CD14-positive monocyte (primary cell): ENCODE measurements around the gene ASCL2. TPM values are rescaled to one million over a fixed set of nuclear protein-coding genes. Genes with fewer than 3 reads are reported as not detected.
"Not testable (repeated sequence)": the region's sequence is repeated elsewhere in the genome, so short reads cannot be mapped to it uniquely, and the experiment has no call there.

Experiments
- DNase-seq, 3 donors: peaks; one replicate each; pipeline ENCODE4 v3.0.0-alpha.2; 2011 to 2022
- H2AFZ ChIP-seq: 2 replicates; pipeline ENCODE4 v1.6.0; 2012; ENCODE audit warnings: mild to moderate bottlenecking, low read depth, low read length, inconsistent platforms; ENCODE audit not compliant: insufficient read depth, poor library complexity, severe bottlenecking
- H3K27ac ChIP-seq, 2 donors: 1 replicate in 1 of 2; 2 replicates in 1 of 2; pipeline ENCODE4 v1.5.1; 2012 to 2013; ENCODE audit warnings: low read length in 2 of 2, control low read depth in 1 of 2, inconsistent platforms in 1 of 2, low read depth in 1 of 2, mild to moderate bottlenecking in 1 of 2
- H3K27me3 ChIP-seq, 2 donors: one replicate each; pipeline versions ENCODE4 v1.6.0 to v1.6.1; 2011 to 2013; ENCODE audit warnings: low read length in 2 of 2; ENCODE audit not compliant: control insufficient read depth in 2 of 2, insufficient read depth in 2 of 2
- H3K36me3 ChIP-seq, 2 donors: replicated peaks in 1 of 2; 1 replicate in 1 of 2; 2 replicates in 1 of 2; pipeline versions ENCODE4 v1.5.1 to v1.6.1; 2012 to 2013; ENCODE audit warnings: low read length in 2 of 2, control low read depth in 1 of 2, inconsistent platforms in 1 of 2, mild to moderate bottlenecking in 1 of 2; ENCODE audit not compliant: insufficient read depth in 2 of 2, control insufficient read depth in 1 of 2
- H3K4me1 ChIP-seq, 2 donors: 1 replicate in 1 of 2; 2 replicates in 1 of 2; pipeline versions ENCODE4 v1.5.1 to v1.6.1; 2012 to 2013; ENCODE audit warnings: low read length in 2 of 2, control low read depth in 1 of 2, inconsistent platforms in 1 of 2, mild to moderate bottlenecking in 1 of 2, moderate library complexity in 1 of 2; ENCODE audit not compliant: insufficient read depth in 2 of 2, control insufficient read depth in 1 of 2
- H3K4me2 ChIP-seq: replicated peaks from 2 replicates; pipeline ENCODE3; 2012; ENCODE audit warnings: low read length, moderate library complexity, mild to moderate bottlenecking; ENCODE audit not compliant: poor library complexity, severe bottlenecking; ENCODE audit errors: extremely low read depth
- H3K4me3 ChIP-seq, 3 experiments: fragments of 200-600 bp in 1 of 3; sonication (generic) in 1 of 3; replicated peaks in 1 of 3; 1 replicate in 2 of 3; 2 replicates in 1 of 3; pipeline ENCODE4 v1.5.1; 2011 to 2013; ENCODE audit warnings: low read length in 3 of 3, mild to moderate bottlenecking in 3 of 3, control low read depth in 2 of 3, low read depth in 2 of 3, inconsistent platforms in 1 of 3, moderate library complexity in 1 of 3
- H3K79me2 ChIP-seq: 2 replicates; pipeline ENCODE4 v1.6.0; 2012; ENCODE audit warnings: mild to moderate bottlenecking, control low read depth, inconsistent platforms, low read length, moderate library complexity; ENCODE audit not compliant: insufficient read depth
- H3K9ac ChIP-seq: 2 replicates; pipeline ENCODE4 v1.6.0; 2017; ENCODE audit warnings: low read length, mild to moderate bottlenecking; ENCODE audit not compliant: insufficient read depth, poor library complexity, severe bottlenecking
- H3K9me3 ChIP-seq, 2 donors: replicated peaks in 1 of 2; 1 replicate in 1 of 2; 2 replicates in 1 of 2; pipeline versions ENCODE4 v1.5.1 to v1.6.1; 2012 to 2013; ENCODE audit warnings: low read length in 2 of 2, control low read depth in 1 of 2; ENCODE audit not compliant: control insufficient read depth in 1 of 2, insufficient read depth in 1 of 2
- H4K20me1 ChIP-seq: 2 replicates; pipeline ENCODE4 v1.6.0; 2012; ENCODE audit warnings: mild to moderate bottlenecking, low read length, control low read depth, moderate library complexity; ENCODE audit not compliant: insufficient read depth
- H3K27ac Mint-ChIP-seq, 7 donors: one replicate each; pipeline ENCODE4 v1.8.0; 2020; ENCODE audit warnings: mild to moderate bottlenecking in 7 of 7, mixed read lengths in 7 of 7, moderate library complexity in 6 of 7, inconsistent platforms in 2 of 7
- H3K27me3 Mint-ChIP-seq, 3 donors: one replicate each; pipeline ENCODE4 v1.8.0; 2021 to 2022; ENCODE audit warnings: low read depth in 3 of 3, mild to moderate bottlenecking in 3 of 3, mixed read lengths in 3 of 3, moderate library complexity in 3 of 3, inconsistent platforms in 1 of 3
- H3K36me3 Mint-ChIP-seq, 2 donors: one replicate each; pipeline ENCODE4 v1.8.0; 2020; ENCODE audit warnings: mixed read lengths in 2 of 2, inconsistent platforms in 1 of 2, mild to moderate bottlenecking in 1 of 2
- H3K4me1 Mint-ChIP-seq: one replicate; pipeline ENCODE4 v1.8.0; 2020; ENCODE audit warnings: mild to moderate bottlenecking, mixed read lengths
- H3K4me3 Mint-ChIP-seq, 2 donors: one replicate each; pipeline ENCODE4 v1.8.0; 2020; ENCODE audit warnings: mild to moderate bottlenecking in 2 of 2, mixed read lengths in 2 of 2, moderate library complexity in 1 of 2
- H3K9me3 Mint-ChIP-seq, 7 donors: one replicate each; pipeline ENCODE4 v1.8.0; 2020 to 2022; ENCODE audit warnings: mixed read lengths in 7 of 7, mild to moderate bottlenecking in 6 of 7, moderate library complexity in 6 of 7, inconsistent platforms in 2 of 7
- WGBS: methylation state at CpG from one replicate; pipeline ENCODE4 v1.1.5; 2013; ENCODE audit warnings: missing lambda C conversion rate; ENCODE audit not compliant: insufficient coverage; 5-methylcytosine and 5-hydroxymethylcytosine counted together
- intact Hi-C, 2 donors: fragments of 100-400 bp; cut with micrococcal nuclease; formaldehyde crosslinking; loops; one replicate each; pipeline versions ENCODE4 v1.15.0 to v1.15.1; 2023
- polyA plus RNA-seq, 3 donors: library from polyadenylated mRNA; depleted of rRNA in 1 of 3; unstranded in 2 of 3; stranded (reverse) in 1 of 3; fragments of 300-500 nt in 2 of 3; fragments of >200 nt in 1 of 3; fragmentation: Illumina TruSeq in 2 of 3; gene quantifications; 1 replicate in 2 of 3; 2 replicates in 1 of 3; pipeline ENCODE4 v1.2.3, GENCODE V29; 2012 to 2021
- TF ChIP-seq, protein P1 (sequence below): fragments of 200-600 bp; IDR thresholded peaks from one replicate; pipeline ENCODE4 v1.8.0; 2022; ENCODE audit warnings: antibody characterized with exemption, mild to moderate bottlenecking

ASCL2 gene
- polyA plus RNA-seq, 3 donors = 5.7 to 11.4 (median 8.3) TPM

DNA sequence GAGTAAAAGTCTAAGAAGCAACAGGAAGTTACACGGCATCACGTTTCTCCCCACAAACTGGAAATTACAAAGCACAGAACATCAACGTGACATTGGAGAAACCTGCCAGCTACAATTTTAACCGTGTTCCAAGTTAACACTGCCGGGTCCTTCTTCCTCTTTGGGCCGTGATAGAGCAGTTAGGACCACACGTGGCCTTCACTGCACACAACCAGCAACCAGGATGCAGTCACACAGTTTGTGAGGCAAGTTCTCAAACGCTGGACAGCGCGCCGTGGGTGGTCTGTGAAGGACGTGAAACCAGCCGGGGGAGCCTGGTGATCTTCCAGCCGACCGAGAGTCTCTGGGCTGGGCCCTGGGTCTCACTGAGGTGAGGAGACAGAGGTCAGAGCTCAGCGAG is 16.7 kb upstream of the ASCL2 start:
- no peak overlapping the region for H3K9ac ChIP-seq
- intact Hi-C loops = no loop called here
- peak in 2 of 3 donors; percentile 41 to 49 for DNase-seq

DNA sequence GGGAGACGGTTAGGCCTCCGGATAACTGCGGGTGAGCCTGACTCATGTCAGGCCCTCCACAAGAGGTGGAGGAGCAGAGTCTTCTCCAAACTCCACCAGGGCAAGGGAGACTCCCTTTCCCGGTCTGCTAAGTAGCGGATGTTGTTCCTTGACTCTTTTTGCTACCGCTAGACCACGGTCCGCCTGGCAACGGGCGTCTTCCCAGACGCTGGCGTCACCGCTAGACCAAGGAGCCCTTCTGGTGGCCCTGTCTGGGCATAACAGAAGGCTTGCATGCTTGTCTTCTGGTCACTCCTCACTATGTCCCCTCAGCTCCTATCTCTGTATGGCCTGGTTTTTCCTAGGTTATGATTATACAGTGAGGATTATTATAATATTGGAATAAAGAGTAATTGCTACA is 16.0 kb upstream of the ASCL2 start:
- Mint-ChIP-seq H3K4me1 (peaks cover 11% of the 10 kb centered on the region), H3K27ac (peak overlapping the region in 1 of 7 donors; percentile 8), H3K9me3 (peaks cover 1 to 18% (median 5%) of the 10 kb centered on the region in 7 donors), H3K27me3 (peaks cover 13 to 27% (median 26%) of the 10 kb centered on the region in 3 donors)
- H3K4me3 Mint-ChIP-seq, intact Hi-C loops, H3K9me3 ChIP-seq, H3K9ac ChIP-seq, H3K36me3 Mint-ChIP-seq, H3K27ac ChIP-seq, H3K27me3 ChIP-seq, H2AFZ ChIP-seq, H3K4me2 ChIP-seq, H3K4me1 ChIP-seq, H3K36me3 ChIP-seq, DNase-seq, H3K79me2 ChIP-seq, H3K4me3 ChIP-seq, H4K20me1 ChIP-seq: not testable (repeated sequence)
- 96% methylated on average over 7 of the region's 13 CpGs for WGBS

More for the DNA sequence above, 16.7 kb upstream of the ASCL2 start:
- Histone ChIP-seq H3K9me3 (no peaks in the 10 kb centered on the region), H3K36me3 (no peaks in the 10 kb centered on the region), H3K4me2 (no peak overlapping the region), H2AFZ (peak overlapping the region; percentile 11), H3K4me1 (peaks cover 6 to 8% of the 10 kb centered on the region in 2 donors), H3K4me3 (no peak overlapping the region), H4K20me1 (no peaks in the 10 kb centered on the region), H3K27ac (no peak overlapping the region), H3K79me2 (no peaks in the 10 kb centered on the region), H3K27me3 (no peaks in the 10 kb centered on the region)
- Mint-ChIP-seq H3K27me3 (peaks cover 13 to 27% (median 26%) of the 10 kb centered on the region in 3 donors), H3K27ac (peak overlapping the region in 1 of 7 donors; percentile 28), H3K36me3 (peaks cover 0 to 3% of the 10 kb centered on the region in 2 donors), H3K4me1 (peaks cover 11% of the 10 kb centered on the region), H3K9me3 (peaks cover 1 to 17% (median 5%) of the 10 kb centered on the region in 7 donors), H3K4me3 (no peak overlapping the region)
- WGBS = 18% methylated on average over 13 of the region's 16 CpGs
- TF ChIP-seq, protein P1, sequence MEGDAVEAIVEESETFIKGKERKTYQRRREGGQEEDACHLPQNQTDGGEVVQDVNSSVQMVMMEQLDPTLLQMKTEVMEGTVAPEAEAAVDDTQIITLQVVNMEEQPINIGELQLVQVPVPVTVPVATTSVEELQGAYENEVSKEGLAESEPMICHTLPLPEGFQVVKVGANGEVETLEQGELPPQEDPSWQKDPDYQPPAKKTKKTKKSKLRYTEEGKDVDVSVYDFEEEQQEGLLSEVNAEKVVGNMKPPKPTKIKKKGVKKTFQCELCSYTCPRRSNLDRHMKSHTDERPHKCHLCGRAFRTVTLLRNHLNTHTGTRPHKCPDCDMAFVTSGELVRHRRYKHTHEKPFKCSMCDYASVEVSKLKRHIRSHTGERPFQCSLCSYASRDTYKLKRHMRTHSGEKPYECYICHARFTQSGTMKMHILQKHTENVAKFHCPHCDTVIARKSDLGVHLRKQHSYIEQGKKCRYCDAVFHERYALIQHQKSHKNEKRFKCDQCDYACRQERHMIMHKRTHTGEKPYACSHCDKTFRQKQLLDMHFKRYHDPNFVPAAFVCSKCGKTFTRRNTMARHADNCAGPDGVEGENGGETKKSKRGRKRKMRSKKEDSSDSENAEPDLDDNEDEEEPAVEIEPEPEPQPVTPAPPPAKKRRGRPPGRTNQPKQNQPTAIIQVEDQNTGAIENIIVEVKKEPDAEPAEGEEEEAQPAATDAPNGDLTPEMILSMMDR = no peak
